Measurements from ENCODE around the gene MYO9A.

DNA sequence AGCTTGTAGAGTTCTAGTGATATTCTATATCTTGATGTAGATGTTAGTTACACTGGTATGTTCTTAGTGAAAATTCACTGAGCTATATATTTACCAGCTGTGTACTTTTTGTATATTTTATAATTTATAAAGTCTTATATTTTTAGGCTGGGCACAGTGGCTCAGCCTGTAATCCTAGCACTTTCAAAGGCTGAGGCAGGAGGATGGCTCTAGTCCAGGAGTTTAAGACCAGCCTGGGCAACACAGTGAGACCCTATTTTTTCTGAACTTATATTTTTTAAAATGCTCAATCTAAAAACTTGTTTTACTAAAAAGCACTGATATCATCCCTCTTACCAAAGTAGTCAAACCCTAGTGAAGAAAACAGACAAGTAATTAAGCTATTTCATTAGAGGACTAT, 5.1 kb downstream of the MYO9A start:
- TF ChIP-seq CTCF (IDR thresholded peaks at IDR 0.05) (no peak), EZH2 (IDR thresholded peaks at IDR 0.05; ENCODE audit: borderline replicate concordance, insufficient read depth, low read depth, low read length, poor library complexity, severe bottlenecking) (no peak)

All from B cell (primary cell).